ENCODE results near the gene GCKR. TPM values are rescaled to one million over a fixed set of nuclear protein-coding genes. Genes with fewer than 3 reads are reported as not detected.
"Not testable (repeated sequence)": the region's sequence is repeated elsewhere in the genome, so short reads cannot be mapped to it uniquely, and the experiment has no call there.

The GCKR gene
- total RNA-seq, 4 donors from 2014 or later, result 0.21 to 1.9 (median 0.41) TPM

DNA sequence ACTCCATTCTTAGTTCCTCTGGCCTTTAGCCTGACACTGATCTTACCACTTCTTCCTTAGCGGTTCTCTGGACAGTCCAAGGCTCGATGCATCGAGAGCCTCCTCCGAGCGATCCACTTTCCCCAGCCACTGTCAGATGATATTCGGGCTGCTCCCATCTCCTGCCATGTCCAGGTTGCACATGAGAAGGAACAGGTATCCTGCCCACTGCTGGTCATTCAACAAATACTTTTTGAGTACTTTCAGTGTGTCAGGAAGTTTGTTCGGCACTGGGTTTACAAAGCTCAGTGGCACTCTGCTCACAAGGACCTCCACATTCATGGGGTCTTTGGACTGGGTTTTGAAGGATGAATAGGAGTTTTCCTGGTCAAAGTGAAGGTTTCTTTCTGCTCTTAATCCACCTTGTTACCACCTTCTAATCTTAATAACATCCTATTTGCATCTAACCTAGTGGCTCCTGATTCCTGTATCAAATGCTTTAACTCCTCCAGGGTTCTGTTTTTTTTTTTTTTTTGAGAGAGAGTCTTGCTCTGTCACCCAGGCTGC lies 25.8 kb downstream of the GCKR start:
- Histone ChIP-seq H3K9me3 (no peaks in the 10 kb centered on the region), H3K36me3 (no peaks in the 10 kb centered on the region), H3K4me1 (no peaks in the 10 kb centered on the region), H3K27ac (no peak overlapping the region), H3K27me3 (peaks cover 0 to 19% (median 0%) of the 10 kb centered on the region in 4 donors), H3K4me3 (no peak overlapping the region)
- intact Hi-C loops (cut with DNase I), result no loop called here
- no peak for DNase-seq
- WGBS, 2 donors, result 83 to 97% methylated on average over 4 to 7 of the region's 7 CpGs
- TF ChIP-seq, protein P1, sequence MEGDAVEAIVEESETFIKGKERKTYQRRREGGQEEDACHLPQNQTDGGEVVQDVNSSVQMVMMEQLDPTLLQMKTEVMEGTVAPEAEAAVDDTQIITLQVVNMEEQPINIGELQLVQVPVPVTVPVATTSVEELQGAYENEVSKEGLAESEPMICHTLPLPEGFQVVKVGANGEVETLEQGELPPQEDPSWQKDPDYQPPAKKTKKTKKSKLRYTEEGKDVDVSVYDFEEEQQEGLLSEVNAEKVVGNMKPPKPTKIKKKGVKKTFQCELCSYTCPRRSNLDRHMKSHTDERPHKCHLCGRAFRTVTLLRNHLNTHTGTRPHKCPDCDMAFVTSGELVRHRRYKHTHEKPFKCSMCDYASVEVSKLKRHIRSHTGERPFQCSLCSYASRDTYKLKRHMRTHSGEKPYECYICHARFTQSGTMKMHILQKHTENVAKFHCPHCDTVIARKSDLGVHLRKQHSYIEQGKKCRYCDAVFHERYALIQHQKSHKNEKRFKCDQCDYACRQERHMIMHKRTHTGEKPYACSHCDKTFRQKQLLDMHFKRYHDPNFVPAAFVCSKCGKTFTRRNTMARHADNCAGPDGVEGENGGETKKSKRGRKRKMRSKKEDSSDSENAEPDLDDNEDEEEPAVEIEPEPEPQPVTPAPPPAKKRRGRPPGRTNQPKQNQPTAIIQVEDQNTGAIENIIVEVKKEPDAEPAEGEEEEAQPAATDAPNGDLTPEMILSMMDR (IDR thresholded peaks at IDR 0.05), result no peak
- no peak for TF ChIP-seq POLR2A (IDR thresholded peaks at IDR 0.05)

DNA sequence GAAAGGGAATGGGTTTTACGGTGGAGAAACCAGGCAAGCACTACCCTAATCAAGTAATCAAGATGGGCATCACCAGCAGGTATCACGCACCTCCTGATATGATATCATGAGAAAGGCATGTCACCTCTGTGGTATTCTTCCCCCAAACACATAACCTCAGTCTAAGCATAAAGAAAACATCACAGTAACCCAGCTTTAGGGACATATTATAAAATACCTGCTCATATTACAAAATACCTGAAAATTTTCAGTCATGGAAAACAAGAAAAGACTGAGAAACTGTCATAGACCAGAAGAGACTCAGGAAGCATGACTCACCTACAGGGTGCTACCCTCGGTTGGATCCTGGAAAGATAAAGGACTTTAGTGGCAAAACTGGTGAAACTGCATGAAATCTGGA lies 30.5 kb downstream of the GCKR start:
- H3K4me1 ChIP-seq, result no peaks in the 10 kb centered on the region
- DNase-seq, result no peak
- no peaks in the 10 kb centered on the region for H3K9me3 ChIP-seq
- TF ChIP-seq, protein P1 (IDR thresholded peaks at IDR 0.05), result no peak
- no peak for TF ChIP-seq POLR2A (IDR thresholded peaks at IDR 0.05)
- no peaks in the 10 kb centered on the region for H3K36me3 ChIP-seq
- no peak overlapping the region for H3K27ac ChIP-seq
- intact Hi-C loops (cut with DNase I), result no loop called here
- 37 to 60% methylated on average over 3 of the region's 3 CpGs for WGBS, 2 donors
- H3K27me3 ChIP-seq, result peaks cover 0 to 12% (median 0%) of the 10 kb centered on the region in 4 donors
- no peak overlapping the region for H3K4me3 ChIP-seq

DNA sequence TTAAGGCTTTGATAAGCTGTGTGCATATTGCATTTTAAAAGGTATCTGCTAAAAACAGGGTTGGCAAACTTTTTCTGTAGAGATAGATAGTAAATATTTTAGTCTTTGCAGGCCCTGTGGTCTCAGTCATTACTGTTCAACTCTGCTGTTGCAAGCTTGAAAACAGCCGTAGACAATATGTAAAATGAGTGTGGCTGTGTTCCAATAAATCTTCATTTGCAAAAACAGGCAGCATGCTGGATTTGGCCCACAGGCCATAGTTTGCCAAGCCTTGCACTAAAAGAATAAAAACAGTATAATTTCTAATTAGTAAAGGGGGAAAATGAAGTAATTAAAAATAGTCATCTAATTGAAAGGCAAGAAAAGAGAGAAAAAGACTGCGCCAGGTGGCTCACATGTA lies 35.3 kb downstream of the GCKR start:
- WGBS, 2 donors, result 80 to 88% methylated on average over 2 of the region's 2 CpGs
- Histone ChIP-seq H3K4me1 (no peaks in the 10 kb centered on the region), H3K4me3 (no peak overlapping the region), H3K9me3 (no peaks in the 10 kb centered on the region), H3K27me3 (peaks cover 0 to 4% (median 0%) of the 10 kb centered on the region in 4 donors), H3K27ac (no peak overlapping the region), H3K36me3 (no peaks in the 10 kb centered on the region)
- intact Hi-C loops (cut with DNase I), result no loop called here
- TF ChIP-seq, protein P1 (IDR thresholded peaks at IDR 0.05), result no peak
- TF ChIP-seq POLR2A (IDR thresholded peaks at IDR 0.05), result no peak
- DNase-seq, result no peak

DNA sequence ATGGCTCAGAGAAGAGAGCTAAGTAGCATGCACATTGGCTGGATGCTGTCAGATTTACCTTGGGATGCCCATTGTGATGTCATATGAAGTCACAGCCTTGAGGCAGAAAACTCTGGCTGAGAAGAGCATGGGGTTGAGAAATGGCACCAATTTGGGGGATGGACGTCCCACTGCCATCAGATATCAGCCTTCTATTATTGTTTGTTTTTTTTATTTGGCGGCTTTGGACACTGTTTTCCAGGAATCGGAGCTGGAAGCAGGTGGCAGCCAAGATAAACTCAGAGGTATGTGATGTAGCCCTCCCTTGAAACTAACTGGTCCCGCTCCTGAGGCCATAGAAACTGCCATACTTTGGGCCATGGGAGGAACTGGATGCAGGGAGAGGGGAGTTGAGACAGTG lies 40.6 kb downstream of the GCKR start:
- Histone ChIP-seq H3K27me3 (no peaks in the 10 kb centered on the region), H3K36me3 (no peaks in the 10 kb centered on the region), H3K4me1 (no peaks in the 10 kb centered on the region), H3K4me3 (no peak overlapping the region), H3K9me3 (no peaks in the 10 kb centered on the region), H3K27ac (no peak overlapping the region)
- WGBS, 2 donors, result 67 to 76% methylated on average over 4 of the region's 4 CpGs
- DNase-seq, result no peak
- intact Hi-C loops (cut with DNase I), result no loop called here
- no peak for TF ChIP-seq POLR2A (IDR thresholded peaks at IDR 0.05)
- TF ChIP-seq, protein P1 (IDR thresholded peaks at IDR 0.05), result no peak

DNA sequence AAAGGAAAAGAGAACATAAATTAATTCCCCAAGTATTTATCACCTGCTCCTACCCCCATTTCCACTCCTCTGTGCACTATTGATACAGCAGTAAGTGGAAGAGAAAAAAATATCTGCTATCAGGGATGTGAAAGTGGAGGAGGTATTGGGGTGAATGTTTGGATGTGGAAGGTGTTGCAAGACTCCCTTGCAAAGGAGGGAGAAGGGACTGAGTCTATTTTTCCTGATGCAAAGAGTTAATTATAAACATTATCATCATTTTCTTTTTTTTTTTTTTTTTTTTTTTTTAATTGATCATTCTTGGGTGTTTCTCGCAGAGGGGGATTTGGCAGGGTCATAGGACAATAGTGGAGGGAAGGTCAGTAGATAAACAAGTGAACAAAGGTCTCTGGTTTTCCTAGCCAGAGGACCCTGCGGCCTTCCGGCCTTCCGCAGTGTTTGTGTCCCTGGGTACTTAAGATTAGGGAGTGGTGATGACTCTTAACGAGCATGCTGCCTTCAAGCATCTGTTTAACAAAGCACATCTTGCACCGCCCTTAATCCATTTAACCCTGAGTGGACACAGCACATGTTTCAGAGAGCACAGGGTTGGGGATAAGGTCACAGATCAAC lies 42.3 kb downstream of the GCKR start:
- DNase-seq; H3K4me1 ChIP-seq; H3K36me3 ChIP-seq; H3K27ac ChIP-seq; H3K4me3 ChIP-seq; H3K27me3 ChIP-seq; intact Hi-C loops (cut with DNase I); H3K9me3 ChIP-seq: not testable (repeated sequence)
- 61 to 67% methylated on average over 1 to 4 of the region's 6 CpGs for WGBS, 2 donors

DNA sequence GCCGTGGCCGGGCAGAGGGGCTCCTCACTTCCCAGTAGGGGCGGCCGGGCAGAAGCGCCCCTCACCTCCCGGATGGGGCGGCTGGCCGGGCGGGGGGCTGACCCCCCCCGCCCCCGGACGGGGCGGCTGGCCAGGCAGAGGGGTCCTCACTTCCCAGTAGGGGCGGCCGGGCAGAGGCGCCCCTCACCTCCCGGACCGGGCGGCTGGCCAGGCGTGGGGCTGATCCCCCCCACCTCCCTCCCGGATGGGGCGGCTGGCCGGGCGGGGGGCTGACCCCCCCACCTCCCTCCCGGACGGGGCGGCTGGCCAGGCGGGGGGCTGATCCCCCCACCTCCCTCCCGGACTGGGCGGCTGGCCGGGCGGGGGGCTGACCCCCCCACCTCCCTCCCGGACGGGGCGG lies 43.0 kb downstream of the GCKR start:
- H3K4me1 ChIP-seq; H3K27me3 ChIP-seq; DNase-seq; H3K36me3 ChIP-seq; H3K4me3 ChIP-seq; intact Hi-C loops (cut with DNase I); H3K27ac ChIP-seq; H3K9me3 ChIP-seq: not testable (repeated sequence)
- no CpG with 5 or more reads among the region's 35 CpGs for WGBS, 2 donors
